Limb (tissue), 2 donors: ENCODE data around the gene SMIM22.

ENCODE experiments used
- DNase-seq, 2 donors: peaks; one replicate each; pipeline ENCODE4 v3.0.0-alpha.2; 2016; ENCODE audit errors: extremely low spot score in 2 of 2

The SMIM22 gene, protein sequence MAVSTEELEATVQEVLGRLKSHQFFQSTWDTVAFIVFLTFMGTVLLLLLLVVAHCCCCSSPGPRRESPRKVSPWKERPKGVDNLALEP

DNA sequence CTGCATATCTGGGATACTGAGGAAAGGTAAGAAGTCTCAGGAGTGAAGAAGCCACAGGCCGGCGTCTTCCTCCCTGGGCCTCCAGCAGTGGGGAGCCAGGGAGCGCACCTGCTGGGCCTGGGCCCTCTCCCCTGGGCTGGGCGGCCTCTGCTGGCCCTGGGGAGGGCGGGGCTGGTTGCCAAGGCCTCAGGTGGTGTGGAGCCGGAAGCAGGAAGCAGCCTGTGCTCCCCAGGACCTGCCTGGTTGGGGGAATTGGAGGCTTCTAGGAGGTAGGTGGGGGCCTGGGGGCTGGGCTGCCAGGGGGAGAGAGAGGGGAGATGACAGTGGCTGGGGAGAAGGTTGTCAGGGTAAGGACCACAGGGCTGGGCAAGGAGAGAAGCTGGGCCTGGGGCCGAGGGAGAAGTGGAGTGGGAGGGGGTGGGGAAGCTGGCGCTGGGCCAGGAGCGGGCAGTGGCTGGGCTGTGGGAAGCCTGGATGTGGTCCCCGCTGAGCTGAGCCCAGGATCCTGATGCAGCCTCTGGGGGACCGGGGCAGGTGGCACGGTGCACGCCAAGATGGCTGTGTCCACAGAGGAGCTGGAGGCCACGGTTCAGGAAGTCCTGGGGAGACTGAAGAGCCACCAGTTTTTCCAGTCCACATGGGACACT is at the start of gene SMIM22:
Gene SMIM22, plus strand, starts transcription at position 189 of the 647 bp plus-strand sequence. Its CDS starts 366 bp downstream, at position 555.
- DNase-seq = no peak

DNA sequence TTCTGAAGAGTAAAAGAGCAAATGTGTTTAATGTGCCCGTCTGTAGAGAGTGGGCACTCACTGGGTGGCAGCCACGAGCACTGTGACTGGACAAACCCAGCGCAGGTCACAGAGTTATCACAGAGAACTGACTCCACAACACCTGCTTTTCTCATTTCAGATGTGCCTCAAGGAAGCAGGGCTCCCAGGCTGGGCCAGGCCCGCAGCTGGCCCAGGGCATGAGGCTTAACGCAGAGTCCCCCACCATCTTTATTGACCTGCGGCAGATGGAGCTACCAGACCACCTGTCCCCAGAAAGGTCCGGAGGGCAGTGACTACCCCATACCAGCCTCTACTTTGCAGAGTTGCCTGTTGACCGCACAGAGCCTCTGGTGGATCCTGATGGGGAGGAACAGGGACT is 49.0 kb upstream of the SMIM22 start:
- no peak for DNase-seq

DNA sequence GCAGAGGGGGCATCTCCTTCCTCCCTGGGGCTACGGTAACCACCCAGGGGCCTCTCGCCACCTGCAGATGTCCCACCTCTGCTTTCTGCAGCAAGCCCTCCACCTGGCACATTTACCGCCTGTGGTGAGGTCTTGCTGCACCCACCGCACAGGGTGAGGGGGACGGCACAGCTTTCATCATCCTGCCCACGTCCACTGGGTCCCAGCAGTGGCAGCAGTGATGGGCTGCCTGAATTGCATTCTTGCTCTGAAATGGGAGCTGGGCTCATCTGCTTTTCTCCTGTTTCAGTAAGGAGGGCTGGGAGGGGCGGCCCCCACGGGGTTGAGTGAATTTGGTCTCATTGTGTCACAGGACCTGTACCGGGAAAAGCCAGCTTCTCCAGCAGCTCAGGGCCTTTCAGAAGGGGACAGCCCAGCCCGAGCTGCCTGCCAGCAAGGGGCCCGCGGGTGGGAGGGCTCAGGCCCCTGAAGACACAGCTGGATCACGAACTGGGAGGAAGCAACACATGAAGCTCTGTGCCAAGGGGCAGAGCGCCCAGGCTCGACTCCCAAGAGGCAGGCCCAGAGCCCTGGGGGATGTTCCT is 48.1 kb upstream of the SMIM22 start:
- DNase-seq = no peak

DNA sequence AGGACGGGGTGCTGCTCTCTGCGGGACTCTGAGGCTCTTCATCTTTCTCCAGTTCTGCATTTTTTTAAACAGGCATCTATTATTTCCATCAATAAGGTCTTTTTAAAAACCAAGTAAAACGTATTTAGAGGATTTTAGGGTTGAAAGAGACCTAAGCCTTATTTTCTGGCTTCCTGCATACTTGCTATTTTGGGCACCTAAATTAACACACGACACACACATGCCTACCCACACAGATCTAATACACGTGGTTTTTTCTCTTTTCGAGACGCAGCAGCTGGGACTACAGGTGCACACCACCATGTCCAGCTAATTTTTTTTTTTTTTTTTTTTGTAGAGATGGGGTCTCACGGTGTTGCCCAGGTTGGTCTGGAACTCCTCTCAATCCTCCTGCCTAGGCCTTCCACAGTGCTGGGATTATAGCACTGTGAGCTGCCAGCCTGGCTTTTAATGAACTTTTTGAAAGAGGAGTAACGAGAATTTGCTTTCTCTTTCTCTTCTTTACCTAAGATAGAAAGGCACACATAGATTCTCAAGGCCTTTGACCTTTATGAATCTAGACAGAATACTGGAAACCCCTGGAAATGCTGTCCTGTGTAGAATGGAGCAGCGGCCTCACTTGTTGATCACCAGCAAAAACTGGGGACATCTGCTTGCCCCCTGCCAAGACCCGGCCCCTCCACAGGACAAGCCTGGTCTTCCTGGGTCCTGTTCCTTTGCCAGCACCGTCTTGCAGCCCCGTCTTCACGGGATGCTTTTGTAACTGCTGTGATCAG is 47.1 kb upstream of the SMIM22 start:
- no peak for DNase-seq

DNA sequence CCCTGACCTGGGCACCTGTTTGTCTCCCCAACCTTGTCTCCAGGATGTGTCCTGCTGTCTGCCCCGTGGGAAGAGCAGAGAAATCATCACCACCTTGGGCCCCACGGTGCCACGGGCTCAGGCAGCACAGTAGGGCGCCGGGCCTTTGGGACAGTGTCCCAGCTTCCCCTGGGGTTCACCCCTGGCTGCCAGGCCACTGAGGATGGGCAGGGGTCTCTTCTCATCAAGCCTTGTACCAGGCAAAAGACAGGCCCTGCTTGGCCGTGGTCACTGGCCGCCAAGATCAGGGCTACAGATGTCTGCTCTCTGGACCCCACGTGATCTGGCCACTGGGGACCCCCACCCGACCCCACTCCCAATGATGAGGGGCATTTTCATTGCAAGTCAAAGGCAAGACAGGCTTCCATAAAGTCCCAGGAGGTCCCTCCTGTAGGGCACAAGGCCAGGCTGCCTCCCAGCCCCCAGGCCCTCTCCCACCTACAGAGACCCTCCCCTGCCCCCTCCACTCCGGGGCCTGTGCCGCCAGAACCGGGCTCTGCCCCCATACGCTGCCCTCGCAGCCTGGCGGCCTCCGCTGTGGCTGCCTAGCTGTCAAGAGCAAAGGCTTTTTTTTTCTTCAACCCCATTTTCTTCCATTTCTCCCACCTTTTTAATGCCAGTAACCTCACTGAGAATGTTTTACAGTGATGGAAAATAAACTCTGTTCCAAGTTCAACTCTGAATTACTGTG is 46.3 kb upstream of the SMIM22 start:
- DNase-seq = no peak

DNA sequence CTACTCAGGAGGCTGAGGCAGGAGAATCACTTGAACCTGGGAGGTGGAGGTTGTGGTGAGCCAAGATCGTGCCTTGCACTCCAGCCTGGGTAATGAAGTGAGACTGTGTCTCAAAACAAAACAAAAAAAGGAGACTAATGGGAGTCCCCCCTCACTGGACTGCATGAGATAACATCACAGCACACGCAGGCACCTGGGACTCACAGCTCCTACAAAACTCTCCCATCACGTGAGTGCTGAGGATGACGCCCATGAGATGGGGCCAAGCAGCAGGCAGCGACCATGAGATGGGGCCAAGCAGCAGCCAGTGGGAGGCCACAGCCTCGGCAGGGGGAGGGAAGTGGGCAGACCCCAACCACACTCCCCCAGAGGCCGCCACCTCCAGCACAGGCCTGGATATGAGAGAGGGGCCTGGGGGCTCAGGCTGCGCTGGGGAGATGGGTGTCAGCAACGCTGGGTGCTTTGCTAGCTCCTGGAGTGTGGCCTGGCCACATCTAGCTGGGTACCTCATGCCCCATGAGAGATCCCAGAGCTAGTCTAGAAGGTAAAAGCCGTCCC is 45.4 kb upstream of the SMIM22 start:
- DNase-seq = no peak

DNA sequence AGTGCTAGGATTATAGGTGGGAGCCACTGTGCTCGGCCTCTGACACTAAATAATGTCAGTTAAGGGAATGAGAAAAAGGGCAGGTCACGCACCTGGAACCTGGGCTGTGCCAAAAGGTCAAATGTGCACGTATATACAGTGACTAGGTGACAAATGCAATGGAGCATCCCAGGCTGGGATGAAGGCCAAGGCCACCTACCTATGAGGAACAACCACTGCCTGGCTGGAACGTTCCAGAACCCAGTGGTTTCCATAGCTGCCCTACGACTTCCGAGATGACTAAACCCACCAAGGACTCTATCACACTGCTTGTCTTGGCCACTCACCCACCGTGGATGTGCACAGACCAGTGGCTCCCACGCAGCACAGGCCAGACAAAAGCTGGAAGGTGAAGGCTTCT is 44.3 kb upstream of the SMIM22 start:
- no peak for DNase-seq

DNA sequence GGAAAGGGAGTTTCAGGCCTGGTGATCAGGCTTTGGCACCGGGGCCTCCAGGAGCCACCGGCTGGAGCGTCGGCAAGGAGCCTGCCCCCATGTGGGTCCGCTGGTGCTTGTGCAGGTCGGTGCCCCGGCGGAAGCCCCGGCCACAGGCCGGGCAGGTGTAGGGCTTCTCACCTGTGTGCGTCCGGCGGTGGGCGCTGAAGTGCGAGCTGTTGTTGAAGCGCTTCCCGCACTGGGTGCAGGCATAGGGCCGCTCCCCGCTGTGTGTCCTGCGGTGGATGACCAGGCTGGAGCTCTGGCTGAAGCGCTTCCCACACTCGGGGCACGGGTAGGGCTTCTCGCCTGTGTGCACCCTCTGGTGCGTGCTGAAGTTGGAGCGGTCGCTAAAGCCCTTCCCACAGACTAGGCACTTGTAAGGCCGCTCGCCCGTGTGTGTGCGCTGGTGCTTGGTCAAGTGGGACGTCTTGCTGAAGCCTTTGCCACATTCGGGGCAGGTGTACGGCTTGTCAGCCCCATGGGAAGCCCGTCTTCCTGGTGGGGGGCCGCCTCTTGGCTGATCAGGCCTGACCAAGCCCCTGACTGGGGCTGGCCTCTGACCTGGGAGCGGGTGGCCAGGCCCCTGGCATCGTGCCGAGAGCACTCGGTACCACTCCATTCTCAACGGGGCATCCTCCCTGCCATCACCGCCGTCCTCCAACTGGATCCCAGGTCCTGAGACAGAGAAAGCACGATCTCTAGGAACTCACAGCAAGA is 42.6 kb upstream of the SMIM22 start:
- DNase-seq = no peak

DNA sequence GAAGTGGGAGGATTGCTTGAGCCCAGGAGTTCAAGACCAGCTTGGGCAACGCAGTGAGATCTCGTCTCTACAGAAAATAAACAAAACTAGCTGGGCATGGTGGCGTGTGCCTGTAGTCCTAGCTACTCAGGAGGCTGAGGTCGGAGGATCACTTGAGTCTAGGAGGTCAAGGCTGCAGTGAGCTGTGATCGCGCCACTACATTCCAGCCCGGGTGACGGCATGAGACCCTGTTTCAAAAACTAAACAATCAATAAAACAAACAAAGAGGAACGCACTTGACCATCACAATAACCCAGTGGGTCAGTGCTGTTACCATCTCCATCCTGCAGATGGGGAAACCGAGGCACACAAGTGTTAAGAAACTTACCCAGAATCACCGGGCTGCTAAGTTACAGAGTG is 41.9 kb upstream of the SMIM22 start:
- DNase-seq = no peak

DNA sequence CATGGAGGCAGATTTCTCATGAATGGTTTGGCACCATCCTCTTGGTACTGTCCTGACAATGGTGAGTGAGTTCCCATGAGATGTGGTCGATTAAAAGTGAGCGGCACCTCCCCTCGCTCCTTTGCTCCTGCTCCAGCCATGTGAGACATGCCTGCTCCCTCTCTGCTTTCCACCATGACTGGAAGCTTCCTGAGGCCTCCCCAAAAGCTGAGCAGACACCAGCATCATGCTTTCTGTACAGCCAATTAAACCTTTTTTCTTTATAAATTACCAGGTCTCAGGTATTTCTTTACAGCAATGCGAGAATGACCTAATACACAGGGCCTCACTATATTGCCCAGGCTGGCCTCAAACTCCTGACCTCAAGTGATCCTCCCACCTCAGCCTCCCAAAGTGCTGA is 40.3 kb upstream of the SMIM22 start:
- DNase-seq = no peak

DNA sequence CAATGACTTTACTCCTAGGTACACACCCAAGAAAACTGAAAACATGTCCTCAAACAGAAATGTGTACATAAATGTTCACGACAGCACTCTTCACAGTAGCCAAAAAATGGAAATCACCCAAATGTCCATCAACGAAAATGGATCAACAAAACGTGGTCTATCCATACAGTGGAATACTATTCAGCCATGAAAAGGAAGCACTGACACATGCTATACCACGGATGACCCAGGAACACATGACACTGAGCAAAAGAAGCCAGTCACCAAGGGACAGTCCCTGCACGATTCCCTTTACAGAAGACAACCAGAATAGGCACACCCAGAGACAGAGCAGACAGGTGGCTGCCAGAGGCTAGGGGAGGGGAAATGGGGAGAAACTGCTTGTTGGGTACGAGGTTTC is 39.5 kb upstream of the SMIM22 start:
- DNase-seq = no peak

DNA sequence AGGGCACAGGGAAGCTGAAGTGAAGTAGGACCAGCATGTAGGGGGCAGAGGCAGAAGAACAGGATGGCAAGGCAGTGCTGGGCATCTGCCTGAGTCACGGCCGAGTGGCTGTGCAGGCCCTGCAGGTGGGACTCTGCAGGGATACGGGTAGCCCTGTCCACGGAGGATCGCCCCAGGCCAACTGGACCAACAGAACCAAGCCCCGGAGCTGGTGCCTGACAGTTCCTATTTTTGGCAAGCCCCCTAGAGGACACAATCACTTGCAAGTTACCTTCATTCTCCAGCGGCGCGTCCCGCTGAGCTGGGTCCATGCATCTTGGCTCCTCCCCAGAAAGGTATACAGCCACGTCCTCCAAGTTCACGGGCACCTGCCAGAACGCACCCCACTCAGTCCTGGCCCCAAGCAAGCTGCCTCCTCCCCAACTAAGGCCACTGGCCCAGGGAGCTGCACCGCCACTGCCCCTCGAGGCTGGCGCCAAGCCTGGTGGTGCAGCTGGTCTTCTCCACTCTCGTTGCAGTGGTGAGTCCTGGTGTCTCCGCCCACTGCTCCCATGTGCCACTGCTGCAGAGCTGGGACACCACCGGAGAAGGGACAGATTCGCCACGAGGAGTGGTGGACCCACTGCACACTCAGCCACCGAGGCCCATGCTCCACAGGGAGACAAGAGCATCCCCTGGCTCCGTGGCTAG is 34.8 kb upstream of the SMIM22 start:
- DNase-seq = no peak

DNA sequence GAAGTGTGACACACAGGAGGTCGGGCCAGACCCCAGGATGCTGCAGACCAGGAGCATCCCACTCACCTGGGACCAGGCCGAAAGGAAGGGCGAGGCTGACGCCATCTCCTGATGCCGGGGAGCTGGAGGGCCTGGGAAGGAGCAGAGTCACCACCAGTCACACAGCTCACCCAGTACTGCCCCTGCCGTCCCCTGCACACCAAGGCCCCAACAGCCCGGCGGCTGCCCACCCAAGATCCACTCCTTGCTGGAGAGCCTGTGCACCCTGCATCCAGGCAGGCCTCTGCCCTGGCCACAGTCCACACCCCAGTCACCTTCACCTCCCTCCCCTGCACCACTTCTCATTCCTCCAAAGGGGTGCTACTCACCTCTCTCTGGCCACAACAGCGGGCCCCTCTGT is 33.0 kb upstream of the SMIM22 start:
- DNase-seq = no peak

DNA sequence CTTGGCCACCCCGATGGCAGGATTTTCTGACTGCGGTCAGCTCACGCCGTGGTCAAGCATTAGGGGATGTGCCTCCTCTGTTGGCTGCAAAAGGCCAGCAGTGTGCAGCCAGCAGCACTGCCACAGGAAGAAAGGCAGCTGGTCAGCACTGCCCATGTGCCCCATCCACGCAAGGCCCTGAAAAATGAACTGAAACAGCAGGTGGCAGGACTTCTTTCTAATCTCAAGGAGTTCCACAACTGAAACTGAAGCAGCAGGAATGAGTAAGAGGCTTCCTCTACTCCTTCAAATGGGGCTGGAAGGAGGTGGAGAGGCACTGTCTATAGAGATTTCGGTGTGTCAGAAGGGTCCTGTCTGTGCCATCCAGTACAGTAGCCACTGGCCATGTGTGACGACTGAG is 31.4 kb upstream of the SMIM22 start:
- no peak for DNase-seq

DNA sequence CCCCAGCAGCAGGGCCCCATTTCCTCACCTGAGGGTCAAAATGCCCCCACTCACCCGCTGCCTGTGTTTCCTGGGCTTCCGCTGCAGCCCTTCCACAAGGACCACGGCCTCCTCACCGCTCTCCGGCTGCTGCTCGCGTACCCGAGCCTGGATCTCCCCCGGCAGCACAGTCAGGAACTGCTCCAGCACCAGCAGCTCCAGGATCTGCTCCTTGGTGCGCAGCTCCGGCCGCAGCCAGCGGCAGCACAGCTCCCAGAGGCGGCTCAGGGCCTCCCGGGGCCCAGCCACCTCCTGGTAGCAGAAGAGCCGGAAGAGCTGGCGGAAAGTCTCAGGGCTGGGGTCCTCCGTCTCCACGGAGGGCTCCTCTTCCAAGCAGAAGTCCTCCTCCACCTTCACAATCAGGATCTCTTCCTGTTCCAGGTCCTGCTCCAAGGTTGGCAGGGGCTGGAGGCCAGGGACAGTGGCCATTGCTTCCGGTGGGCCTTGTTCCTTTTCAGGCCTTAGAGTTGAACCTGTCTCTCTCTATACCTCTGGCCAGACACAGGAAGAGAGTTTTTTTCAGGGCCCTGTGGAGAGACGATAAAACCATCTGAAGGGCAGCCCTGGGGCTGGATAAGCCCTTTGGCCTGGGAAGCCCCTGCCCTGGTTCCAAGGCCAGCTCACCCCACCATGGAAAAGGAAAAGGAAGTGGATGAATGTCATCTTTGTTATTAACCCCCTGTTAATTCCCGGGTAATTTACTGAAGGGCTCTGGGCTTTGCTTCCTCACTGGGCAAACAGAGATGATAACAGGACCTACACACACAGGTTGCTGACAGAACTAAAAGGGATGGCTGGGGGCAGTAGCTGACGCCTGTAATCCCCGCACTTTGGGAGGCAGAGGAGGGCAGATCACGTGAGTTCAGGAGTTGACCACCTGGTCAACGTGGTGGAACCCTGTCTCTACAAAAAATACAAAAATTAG is 29.4 kb upstream of the SMIM22 start:
- DNase-seq = no peak

DNA sequence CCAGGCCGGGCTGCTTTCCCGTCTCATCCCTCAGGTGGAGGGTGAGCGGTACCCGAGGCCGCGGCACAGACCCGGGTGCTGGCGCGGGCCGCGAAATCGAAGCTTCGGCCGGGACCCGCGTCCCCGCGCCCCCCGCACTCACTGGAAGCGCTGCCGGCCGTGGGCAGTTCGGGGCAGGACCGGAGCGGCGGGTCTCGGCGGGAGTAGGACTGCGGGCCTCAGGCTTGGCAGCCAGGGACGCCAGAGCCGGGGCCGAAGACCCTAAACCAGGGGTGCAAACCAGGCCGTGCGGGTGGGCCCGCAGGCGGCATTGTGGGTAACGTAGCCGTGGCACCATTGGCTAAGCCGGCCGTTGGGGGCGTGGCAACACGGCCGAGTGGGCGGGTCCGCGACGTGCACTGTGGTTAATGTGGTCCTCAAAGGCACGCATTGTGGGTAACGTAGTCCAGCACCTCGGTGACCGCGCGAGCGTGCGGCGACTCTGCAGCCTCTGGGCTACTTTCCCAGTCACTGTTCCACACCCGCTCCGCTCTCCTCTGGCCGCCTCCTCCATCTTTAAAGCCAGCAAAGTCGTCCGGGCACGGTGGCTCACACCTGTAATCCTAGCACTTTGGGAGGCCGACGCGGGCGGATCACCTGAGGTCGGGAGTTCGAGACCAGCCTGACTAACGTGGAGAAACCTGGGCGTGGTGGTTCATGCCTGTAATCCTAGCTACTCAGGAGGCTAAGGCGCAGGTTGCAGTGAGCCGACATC is 28.1 kb upstream of the SMIM22 start, which contains the start of gene ZNF500:
Gene ZNF500, minus strand, starts transcription at position 288 of the 754 bp plus-strand sequence. CDS start 1,184 bp downstream, outside the sequence.
- DNase-seq = peak; percentile 95 to 99

DNA sequence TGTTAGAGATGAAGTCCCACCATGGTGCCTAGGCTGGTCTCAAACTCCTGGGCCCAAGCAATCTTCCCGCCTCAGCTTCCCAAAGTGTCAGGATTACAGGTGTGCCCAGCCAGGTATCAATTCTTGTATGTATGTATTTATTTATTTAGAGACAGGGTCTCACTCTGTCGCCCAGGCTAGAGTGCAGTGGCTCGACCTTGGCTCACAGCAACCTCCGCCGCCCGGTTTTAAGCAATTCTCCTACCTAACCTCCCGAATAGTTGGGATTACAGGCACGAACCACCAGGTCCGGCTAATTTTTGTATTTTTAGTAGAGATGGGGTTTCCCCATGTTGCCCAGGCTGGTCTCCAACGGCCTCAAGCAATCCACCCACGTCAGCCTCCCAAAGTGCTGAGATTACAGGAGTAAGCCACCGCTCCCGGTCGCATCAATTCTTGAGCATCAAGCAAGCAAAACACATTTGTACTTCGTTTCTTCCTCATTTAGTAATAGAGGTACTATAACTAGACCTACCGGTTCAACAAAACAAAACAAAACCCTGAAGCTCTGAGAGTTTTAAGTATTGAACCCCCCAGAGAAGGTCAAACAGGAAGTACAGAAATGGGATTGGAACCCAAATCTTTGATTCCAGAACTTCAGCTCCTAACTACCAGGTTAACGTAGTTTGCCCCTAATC is 27.2 kb upstream of the SMIM22 start:
- DNase-seq = no peak
